ENCODE results near the gene JARID2. TPM values are rescaled to one million over a fixed set of nuclear protein-coding genes. Genes with fewer than 3 reads are reported as not detected.

JARID2 gene
- total and polyA plus RNA-seq, 8 donors, result 2.4 to 6.7 (median 3.7) TPM

DNA sequence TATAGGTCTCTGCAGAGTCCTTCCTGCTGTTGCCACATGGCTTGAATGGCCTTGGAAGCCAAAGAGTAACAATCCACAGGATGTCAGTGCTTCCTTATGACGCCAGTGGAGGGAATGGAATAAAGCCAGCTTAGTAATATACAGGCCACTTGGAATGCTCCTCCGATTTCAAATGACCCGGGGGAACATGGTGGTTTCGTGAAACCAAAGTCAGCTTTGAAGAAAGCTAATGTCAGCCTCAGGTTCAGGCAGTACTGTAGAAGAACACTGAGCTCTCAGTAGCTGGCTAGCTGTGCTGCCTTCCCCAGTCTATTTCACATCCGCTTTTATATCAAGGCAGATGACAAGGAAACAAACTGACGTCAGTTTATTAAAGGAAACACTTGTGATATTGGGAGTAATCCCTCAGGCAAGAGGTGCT, 227.9 kb downstream of the JARID2 start:
- DNase-seq (no peak), FAIRE-seq (no peak), ATAC-seq (peak in 2 of 4 donors; percentile 30 to 38)
- no peaks in the 10 kb centered on the region for H3K36me3 ChIP-seq
- no peak overlapping the region for H3K27ac ChIP-seq
- intact Hi-C loops (cut with DNase I), result no loop called here
- H3K9me3 ChIP-seq, result no peaks in the 10 kb centered on the region
- no peaks in the 10 kb centered on the region for H3K27me3 ChIP-seq
- no peaks in the 10 kb centered on the region for H3K4me1 ChIP-seq
- TF ChIP-seq, protein P1, sequence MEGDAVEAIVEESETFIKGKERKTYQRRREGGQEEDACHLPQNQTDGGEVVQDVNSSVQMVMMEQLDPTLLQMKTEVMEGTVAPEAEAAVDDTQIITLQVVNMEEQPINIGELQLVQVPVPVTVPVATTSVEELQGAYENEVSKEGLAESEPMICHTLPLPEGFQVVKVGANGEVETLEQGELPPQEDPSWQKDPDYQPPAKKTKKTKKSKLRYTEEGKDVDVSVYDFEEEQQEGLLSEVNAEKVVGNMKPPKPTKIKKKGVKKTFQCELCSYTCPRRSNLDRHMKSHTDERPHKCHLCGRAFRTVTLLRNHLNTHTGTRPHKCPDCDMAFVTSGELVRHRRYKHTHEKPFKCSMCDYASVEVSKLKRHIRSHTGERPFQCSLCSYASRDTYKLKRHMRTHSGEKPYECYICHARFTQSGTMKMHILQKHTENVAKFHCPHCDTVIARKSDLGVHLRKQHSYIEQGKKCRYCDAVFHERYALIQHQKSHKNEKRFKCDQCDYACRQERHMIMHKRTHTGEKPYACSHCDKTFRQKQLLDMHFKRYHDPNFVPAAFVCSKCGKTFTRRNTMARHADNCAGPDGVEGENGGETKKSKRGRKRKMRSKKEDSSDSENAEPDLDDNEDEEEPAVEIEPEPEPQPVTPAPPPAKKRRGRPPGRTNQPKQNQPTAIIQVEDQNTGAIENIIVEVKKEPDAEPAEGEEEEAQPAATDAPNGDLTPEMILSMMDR (IDR thresholded peaks at IDR 0.05), result no peak
- WGBS, 2 donors, result 75 to 76% methylated on average over 6 of the region's 6 CpGs
- H3K4me3 ChIP-seq, result no peak overlapping the region

DNA sequence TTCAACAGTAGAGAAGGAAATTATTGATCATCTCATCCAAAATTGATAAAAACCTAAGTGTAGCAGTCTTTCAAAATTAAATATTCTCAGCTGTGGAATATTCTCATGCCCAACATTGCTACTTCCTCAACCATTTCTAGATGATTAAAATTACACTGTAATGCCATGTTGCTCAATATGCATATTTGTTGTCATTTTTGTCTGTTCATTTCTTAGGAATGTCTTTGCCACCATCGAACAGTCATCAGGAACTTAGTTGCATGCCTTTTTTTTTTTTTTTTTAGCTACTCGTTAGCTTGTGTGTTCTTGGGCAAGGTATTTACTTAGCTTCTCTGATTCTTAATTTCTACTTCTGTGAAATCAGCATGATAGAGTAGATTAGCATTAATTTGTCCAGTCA, 228.3 kb downstream of the JARID2 start:
- no peak overlapping the region for H3K27ac ChIP-seq

DNA sequence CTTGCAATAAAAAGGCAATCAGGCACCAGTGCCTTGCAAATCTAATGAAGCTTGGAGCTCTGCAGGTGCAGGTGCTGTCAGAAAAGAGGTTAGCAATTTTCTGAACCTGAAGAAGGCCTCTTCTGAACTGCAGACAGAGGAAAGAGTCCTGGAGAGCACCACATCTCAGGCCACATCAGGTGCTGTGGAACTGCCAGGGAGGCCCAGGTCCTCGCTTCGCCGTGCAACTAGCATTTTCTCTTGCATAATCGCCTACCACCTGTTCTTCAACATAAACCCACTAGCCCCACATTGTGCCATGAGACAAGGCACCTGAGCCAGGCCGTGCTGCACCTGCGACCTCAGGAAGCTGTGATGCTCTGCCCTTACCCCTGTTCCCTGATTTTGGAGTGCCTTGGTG, 229.4 kb downstream of the JARID2 start:
- no peak for FAIRE-seq
- TF ChIP-seq, protein P1 (IDR thresholded peaks at IDR 0.05), result no peak

More for the DNA sequence above, 228.3 kb downstream of the JARID2 start:
- no peak overlapping the region for H3K4me3 ChIP-seq
- H3K27me3 ChIP-seq, result no peaks in the 10 kb centered on the region
- no peaks in the 10 kb centered on the region for H3K4me1 ChIP-seq
- H3K9me3 ChIP-seq, result no peaks in the 10 kb centered on the region
- DNase-seq (no peak), ATAC-seq (no peak), FAIRE-seq (no peak)
- no peaks in the 10 kb centered on the region for H3K36me3 ChIP-seq
- TF ChIP-seq, protein P1 (IDR thresholded peaks at IDR 0.05), result no peak
- intact Hi-C loops (cut with DNase I), result no loop called here
- WGBS, 2 donors, result 91 to 93% methylated on average over 2 of the region's 2 CpGs

DNA sequence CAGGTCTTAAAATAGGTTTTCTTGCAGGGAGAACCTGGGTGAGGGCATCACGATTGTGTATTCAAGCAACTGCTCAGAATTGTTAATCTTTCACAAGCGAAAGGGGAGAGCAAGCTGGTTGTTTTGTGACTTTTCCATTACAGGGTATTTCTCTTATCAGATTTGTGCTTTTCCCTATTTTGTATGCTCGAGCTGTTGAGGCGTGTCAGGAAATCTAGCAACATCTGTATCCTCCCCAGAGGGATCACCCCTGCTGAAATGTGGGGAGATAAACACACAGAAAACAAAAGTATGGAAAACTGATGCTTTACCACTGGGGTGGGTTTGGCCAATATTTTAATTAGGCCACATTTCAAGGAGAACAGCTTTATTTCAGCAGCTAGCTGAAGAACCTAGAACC, 230.0 kb downstream of the JARID2 start:
- H3K27ac ChIP-seq, result no peak overlapping the region
- H3K36me3 ChIP-seq, result no peaks in the 10 kb centered on the region
- no peak for ATAC-seq
- no peak for FAIRE-seq
- H3K27me3 ChIP-seq, result no peaks in the 10 kb centered on the region
- TF ChIP-seq, protein P1 (IDR thresholded peaks at IDR 0.05), result no peak
- DNase-seq, result no peak
- 84 to 85% methylated on average over 4 of the region's 4 CpGs for WGBS, 2 donors
- intact Hi-C loops (cut with DNase I), result no loop called here
- H3K4me3 ChIP-seq, result no peak overlapping the region
- no peaks in the 10 kb centered on the region for H3K9me3 ChIP-seq
- no peaks in the 10 kb centered on the region for H3K4me1 ChIP-seq

More for the DNA sequence above, 229.4 kb downstream of the JARID2 start:
- Histone ChIP-seq H3K27ac (no peak overlapping the region), H3K4me1 (no peaks in the 10 kb centered on the region), H3K27me3 (no peaks in the 10 kb centered on the region), H3K36me3 (no peaks in the 10 kb centered on the region), H3K4me3 (no peak overlapping the region), H3K9me3 (no peaks in the 10 kb centered on the region)
- intact Hi-C loops (cut with DNase I), result no loop called here
- WGBS, 2 donors, result 76 to 91% methylated on average over 6 of the region's 6 CpGs
- no peak for DNase-seq
- ATAC-seq, result no peak

DNA sequence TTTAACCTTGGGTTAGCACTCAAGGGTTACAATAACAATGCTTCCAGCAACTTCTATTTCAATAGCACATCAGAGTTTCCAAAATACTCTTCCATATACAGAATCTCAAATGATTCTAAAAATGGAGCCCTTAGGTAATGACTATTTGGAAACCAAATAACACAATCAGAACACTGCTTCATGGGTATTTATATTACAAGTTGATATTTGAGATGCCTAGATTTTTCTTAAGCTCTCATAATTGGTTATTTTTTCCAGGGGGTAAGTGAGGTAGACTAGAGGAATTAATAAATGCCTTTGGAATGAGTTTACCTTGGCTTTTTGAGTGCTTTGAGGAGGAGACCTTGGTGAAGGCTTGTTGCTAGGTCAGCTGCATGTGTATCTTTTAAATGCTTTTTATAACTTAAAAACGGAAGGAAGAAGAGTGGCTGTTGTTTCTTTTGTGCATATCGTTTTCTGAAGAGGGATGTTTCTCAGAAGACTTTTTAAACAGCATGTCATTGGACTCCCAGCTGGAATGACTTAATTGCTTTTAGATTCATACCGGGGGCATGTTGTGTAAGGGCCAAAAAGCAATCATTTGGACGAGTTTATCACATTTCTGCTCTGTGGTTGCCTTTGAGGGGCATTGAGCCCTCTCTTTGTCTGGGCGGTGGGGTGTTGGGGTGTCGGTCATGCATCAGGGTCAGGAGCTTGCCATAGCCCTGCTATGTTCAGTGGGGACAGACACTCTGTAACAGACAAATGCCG, 230.9 kb downstream of the JARID2 start:
- Histone ChIP-seq H3K36me3 (no peaks in the 10 kb centered on the region), H3K27me3 (no peaks in the 10 kb centered on the region), H3K27ac (no peak overlapping the region), H3K4me1 (no peaks in the 10 kb centered on the region), H3K9me3 (no peaks in the 10 kb centered on the region), H3K4me3 (no peak overlapping the region)
- WGBS, 2 donors, result 63 to 79% methylated on average over 7 of the region's 7 CpGs
- no peak for FAIRE-seq
- no peak for DNase-seq
- TF ChIP-seq, protein P1 (IDR thresholded peaks at IDR 0.05), result no peak
- ATAC-seq, result no peak
- intact Hi-C loops (cut with DNase I), result no loop called here

Measured in pancreas (tissue), 10 donors.